Measurements from ENCODE around the gene CABLES2. TPM values are rescaled to one million over a fixed set of nuclear protein-coding genes. Genes with fewer than 3 reads are reported as not detected.

Gene CABLES2
- total RNA-seq, 1 donor from 2014 or later = 0.43 TPM

GRCh38 chr20:62345681-62346370, 61.3 kb downstream of the CABLES2 start:
- no peak overlapping the region for H3K27ac ChIP-seq
- no peak overlapping the region for H3K4me3 ChIP-seq
- H3K9me3 ChIP-seq = no peaks in the 10 kb centered on the region
- DNase-seq (ENCODE audit: low spot score in 2 of 2) = no peak
- peaks cover 42 to 70% of the 10 kb centered on the region in 2 donors for H3K36me3 ChIP-seq
- no peaks in the 10 kb centered on the region for H3K27me3 ChIP-seq
- H3K4me1 ChIP-seq = no peaks in the 10 kb centered on the region
- intact Hi-C loops (cut with DNase I) = no loop called here
- no peak for TF ChIP-seq CTCF (IDR thresholded peaks at IDR 0.05)

GRCh38 chr20:62344782-62345181, 62.3 kb downstream of the CABLES2 start:
- intact Hi-C loops (cut with DNase I) = no loop called here
- Histone ChIP-seq H3K4me3 (no peak overlapping the region), H3K36me3 (peaks cover 42 to 70% of the 10 kb centered on the region in 2 donors), H3K27ac (no peak overlapping the region), H3K27me3 (no peaks in the 10 kb centered on the region), H3K4me1 (no peaks in the 10 kb centered on the region), H3K9me3 (no peaks in the 10 kb centered on the region)
- no peak for DNase-seq (ENCODE audit: low spot score in 2 of 2)
- no peak for TF ChIP-seq CTCF (IDR thresholded peaks at IDR 0.05)

GRCh38 chr20:62344092-62344491, 63.0 kb downstream of the CABLES2 start:
- Histone ChIP-seq H3K27me3 (no peaks in the 10 kb centered on the region), H3K9me3 (no peaks in the 10 kb centered on the region), H3K36me3 (peaks cover 44 to 72% of the 10 kb centered on the region in 2 donors), H3K27ac (no peak overlapping the region), H3K4me3 (no peak overlapping the region), H3K4me1 (no peaks in the 10 kb centered on the region)
- DNase-seq (ENCODE audit: low spot score in 2 of 2) = no peak
- TF ChIP-seq CTCF (IDR thresholded peaks at IDR 0.05) = no peak
- intact Hi-C loops (cut with DNase I) = no loop called here

- intact Hi-C loops (cut with DNase I) = no loop called here
- no peaks in the 10 kb centered on the region for H3K4me1 ChIP-seq
- H3K9me3 ChIP-seq = no peaks in the 10 kb centered on the region
- H3K4me3 ChIP-seq = no peak overlapping the region
- peaks cover 52 to 83% of the 10 kb centered on the region in 2 donors for H3K36me3 ChIP-seq
- H3K27me3 ChIP-seq = no peaks in the 10 kb centered on the region
- no peak for DNase-seq (ENCODE audit: low spot score in 2 of 2)
- no peak for TF ChIP-seq CTCF (IDR thresholded peaks at IDR 0.05)
- no peak overlapping the region for H3K27ac ChIP-seq
These were observed 64.2 kb downstream of the CABLES2 start for GRCh38 chr20:62342910-62343309.

GRCh38 chr20:62339647-62340062, 67.4 kb downstream of the CABLES2 start:
- H3K27ac ChIP-seq = no peak overlapping the region
- no peaks in the 10 kb centered on the region for H3K9me3 ChIP-seq
- no peak for DNase-seq (ENCODE audit: low spot score in 2 of 2)
- TF ChIP-seq CTCF (IDR thresholded peaks at IDR 0.05) = no peak
- intact Hi-C loops (cut with DNase I) = no loop called here
- H3K4me3 ChIP-seq = no peak overlapping the region
- H3K27me3 ChIP-seq = no peaks in the 10 kb centered on the region
- H3K36me3 ChIP-seq = peaks cover 52 to 84% of the 10 kb centered on the region in 2 donors
- no peaks in the 10 kb centered on the region for H3K4me1 ChIP-seq

Other genes starting within 250 kb of the CABLES2 start
- 14.5 TPM for gene MTG2, start 224.3 kb downstream of the CABLES2 start, total RNA-seq
- gene HRH3, start 187.0 kb downstream of the CABLES2 start, total RNA-seq = 0.21 TPM
- 25.0 TPM for gene OSBPL2, start 168.8 kb downstream of the CABLES2 start, total RNA-seq
- 236 TPM for gene ADRM1, start 104.3 kb downstream of the CABLES2 start, total RNA-seq
- 469 TPM for gene LAMA5, start 40.0 kb downstream of the CABLES2 start, total RNA-seq
- gene RPS21, start 20.2 kb downstream of the CABLES2 start, total RNA-seq = 1,828 TPM
- not detected for gene RBBP8NL, start 20.3 kb upstream of the CABLES2 start, total RNA-seq
- not detected for gene GATA5, start 68.7 kb upstream of the CABLES2 start, total RNA-seq
- 160 TPM for gene SLCO4A1, start 235.2 kb upstream of the CABLES2 start, total RNA-seq

Measured in ascending aorta (tissue), 2 donors.